Activated CD4-positive, CD25-positive, alpha-beta regulatory T cell treated with anti-CD3 and anti-CD28 coated beads, Interleukin-2, amount 50 U/mL, for 24 hours (primary cell): Measurements from ENCODE around the gene HMGCS2.

Experiments used
- ATAC-seq, 2 donors: fragments of 150-1000 bp; cut with Tn5 transposase; one replicate each; pipeline ENCODE4 v1.10.0; 2021; ENCODE audit warnings: mild to moderate bottlenecking in 1 of 2, moderate library complexity in 1 of 2

Gene HMGCS2

DNA sequence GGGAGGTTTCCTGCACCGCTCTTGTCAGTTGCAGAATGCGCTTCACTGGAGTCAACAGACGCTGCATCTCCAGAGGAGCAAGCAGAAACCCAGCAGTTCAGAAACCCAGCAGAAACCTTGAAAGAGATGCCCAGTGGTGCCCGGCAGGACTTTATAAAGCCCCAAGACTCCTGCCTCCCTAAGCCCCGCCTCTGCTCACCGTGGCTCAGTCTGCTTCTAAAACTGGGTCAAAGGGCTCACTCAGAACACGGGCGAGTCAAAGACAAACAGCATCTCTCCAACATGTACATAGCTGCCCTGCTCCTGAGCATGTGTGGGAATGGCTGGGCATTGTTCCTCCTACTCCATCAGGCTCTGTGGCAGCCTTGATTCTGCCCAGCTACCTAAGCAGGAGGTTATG, at the start of gene HMGCS2:
Gene HMGCS2, minus strand, starts transcription at position 128 of the 400 bp plus-strand sequence. Its CDS starts 61 bp downstream, at position 67.
- no peak for ATAC-seq

DNA sequence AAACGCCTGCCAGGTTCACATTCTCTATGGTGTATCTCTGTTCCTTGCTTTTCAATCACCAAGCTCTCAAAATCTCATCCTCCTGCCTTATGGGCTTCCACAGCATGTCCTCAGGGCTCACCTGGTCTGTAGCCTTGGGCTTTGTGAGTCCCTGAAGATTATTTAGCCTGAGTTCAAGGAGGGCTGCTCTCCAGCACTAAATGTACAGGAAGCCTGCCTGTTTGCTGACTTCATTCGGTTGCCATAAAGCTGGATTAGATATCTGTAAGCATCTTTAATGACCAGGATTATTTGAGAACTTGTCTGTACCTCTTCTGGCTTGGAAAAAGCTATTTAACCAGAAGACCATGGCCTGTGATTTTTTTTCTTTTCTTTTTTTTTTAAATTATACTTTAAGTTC, 49.5 kb upstream of the HMGCS2 start:
- ATAC-seq: no peak

DNA sequence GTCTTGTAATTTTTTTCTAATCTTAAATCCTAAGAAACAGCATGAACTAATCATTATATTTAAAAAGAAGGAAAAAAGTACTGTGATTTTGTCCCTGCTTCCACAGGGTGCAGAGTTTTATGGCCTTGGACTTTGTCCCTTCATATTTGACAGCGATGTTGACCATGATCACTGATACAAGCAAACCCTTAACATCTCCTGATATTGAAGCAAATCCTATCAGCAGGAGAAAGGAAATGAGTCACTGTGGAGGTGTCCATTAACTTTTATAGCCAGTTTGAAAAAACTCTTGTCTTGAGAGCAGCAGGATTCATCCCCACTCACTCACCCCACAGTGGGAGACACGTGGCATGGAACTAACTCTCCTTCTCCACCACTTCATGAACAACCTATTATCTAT, 47.7 kb upstream of the HMGCS2 start:
- no peak for ATAC-seq

DNA sequence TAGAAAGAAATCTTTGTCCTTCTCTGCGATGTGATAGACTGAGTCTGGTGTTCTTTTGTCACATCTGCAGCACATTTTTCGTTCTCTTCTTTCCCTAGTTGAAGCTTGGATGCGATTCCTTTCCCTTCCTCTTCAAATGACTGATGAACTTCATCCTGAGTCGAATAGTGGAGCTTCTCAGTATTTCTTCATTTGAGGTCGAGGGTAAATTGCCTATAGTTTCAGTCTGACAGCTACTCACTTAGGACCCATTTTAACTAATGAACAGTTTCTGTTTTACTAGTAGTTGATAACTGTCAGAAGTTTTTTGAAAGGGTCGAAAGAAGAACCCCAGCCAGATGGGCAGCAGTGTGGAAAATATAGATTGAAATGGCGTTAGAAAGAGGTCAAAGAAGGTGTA, 47.2 kb upstream of the HMGCS2 start:
- no peak for ATAC-seq

DNA sequence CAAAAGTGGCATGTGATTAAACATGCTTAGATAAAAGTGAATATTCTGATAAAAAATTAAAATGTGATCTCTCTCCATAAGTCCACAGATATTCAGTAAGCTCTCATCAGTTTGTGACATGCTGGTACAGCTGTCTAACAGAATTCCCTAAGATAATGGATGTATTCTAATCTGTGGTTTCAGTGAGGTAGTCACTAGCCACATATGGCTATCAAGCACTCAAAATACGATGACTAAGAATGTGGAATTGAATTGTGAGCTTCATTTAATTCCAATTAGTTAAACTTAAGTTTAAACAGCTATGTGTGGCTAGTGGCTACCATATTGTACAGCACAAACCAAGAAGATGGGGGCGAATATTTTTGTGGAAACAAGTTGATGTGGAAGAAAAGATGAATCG, 46.7 kb upstream of the HMGCS2 start:
- ATAC-seq: no peak

DNA sequence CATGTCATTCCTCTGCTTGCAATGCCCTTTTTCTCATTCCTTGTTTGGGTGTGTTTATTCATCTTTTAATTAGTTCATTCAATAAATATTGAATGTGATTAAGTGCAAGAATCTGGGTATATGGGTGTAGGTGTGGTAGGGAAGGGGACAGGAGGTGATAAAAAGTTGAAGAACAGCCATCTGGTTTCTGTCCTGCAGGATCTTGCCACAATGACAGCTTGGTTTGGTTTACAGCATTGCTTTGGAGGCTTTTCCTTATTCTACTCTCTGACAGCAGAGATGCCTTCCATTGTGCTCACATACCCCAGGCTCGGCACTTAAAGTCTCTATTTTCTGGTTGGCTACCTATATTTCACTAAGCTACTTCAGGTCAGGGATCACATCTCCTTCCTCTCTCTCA, 45.6 kb upstream of the HMGCS2 start:
- ATAC-seq: no peak

DNA sequence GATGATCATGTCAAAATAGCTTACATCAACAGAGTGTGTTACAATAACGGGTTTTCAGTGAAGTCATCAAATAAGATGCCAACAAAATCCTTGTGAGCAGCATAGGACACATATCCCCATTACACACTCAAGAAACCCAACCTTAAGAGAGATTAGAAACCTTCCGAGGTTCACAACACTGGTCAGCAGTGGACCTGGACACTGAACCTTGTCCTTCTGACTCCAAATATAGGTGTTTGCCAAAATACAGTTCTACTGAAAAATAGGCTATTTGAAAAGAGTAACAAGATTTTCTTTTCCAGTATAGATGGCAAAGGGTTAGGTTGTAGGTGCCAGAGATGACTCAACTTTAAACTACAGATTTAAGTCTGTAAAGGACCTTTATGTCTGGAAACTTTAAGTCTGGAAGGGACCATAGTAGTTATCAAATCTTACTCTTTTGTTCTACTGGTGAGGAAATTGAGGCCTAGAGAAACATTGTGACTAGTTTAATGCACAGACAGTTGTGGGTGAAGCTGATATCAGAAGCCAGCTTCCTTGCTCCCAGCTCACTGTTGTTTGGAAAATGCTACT, 43.4 kb upstream of the HMGCS2 start:
- ATAC-seq: no peak

DNA sequence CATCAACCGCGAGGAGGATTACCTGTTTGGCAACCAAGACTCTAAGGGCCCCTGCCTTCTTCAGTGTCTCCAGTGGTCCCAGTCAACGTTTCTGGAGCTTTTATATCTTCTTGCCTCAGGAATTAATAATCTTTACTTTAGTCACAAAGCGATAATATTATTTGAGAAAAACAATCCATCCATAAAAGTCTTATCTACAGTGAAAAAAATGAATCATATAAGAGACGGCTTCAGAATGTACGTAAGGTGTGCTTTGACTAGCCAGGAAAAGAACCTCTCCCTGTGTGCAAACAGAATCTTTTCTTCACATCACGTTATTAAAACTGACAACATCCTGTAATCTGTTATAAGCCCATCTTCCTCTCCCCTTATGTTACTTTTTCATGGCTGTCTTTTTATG, 42.7 kb upstream of the HMGCS2 start, which contains the start of gene REG4:
Gene REG4, minus strand, starts transcription at position 74 of the 400 bp plus-strand sequence. CDS start 2,691 bp downstream, outside the sequence.
- ATAC-seq: no peak

DNA sequence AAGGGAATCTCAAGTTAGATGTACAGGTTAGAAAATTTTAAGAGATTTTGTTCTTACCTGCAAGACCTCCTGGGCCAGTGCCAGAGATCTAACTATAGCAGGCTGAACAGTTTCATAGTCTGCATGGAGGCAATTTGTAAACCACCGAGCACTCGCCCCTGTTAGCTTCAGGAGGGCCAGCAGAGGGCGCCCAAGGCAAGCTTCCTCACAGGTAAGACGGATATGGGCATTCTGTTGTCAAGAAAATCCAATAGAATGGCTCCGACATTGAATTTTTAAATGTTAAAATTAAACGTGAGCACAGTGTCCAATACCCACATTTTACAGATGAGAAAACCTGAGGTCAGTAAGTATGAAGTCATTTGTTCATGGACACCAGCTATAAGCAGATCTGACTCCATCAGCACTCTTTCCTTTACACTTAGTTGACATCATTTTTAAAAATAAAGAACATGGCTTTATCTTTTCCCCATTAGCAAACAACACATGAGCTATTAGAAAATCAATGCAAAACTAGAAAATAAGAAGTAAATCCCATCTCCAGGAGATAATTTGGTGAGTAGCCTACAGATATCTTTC, 40.4 kb upstream of the HMGCS2 start:
- ATAC-seq: peak in 1 of 2 donors; percentile 48

DNA sequence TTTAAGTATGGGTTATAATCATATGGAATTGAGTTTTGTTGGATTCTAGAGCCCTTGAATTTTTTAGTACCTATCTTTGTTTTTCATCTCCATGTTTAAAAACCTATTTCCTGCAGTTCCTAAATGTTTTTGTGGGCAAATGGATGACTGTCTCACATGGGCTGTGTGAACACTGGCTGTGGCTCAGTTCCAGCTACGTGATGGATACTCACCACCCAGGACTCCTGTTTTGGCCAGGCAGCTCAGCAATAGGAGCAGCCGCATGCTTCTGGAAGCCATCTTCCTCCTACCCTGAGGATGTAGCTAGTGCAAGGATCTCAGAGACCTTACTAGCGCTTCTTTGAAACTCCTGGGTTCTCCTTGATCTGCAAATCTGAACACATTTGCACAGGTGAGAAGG, 39.8 kb upstream of the HMGCS2 start:
- ATAC-seq: no peak

DNA sequence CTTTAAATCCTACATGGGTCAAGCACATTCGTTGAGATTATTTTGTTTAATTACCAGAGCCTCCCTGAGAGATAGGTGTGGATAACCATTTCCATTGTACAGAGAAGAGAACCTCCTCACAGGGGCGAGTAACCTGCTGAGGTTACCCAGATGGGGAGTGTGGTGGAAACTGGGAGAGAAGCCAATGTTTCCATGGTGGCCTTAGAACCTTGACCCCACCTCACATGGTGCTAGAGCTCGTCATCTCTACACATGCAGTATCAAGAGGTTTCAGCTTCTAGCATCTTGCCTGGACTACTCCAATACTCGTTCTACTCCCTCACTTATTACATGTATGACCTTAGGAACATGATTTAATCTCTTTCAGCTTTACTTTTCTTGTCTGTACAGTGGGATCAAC, 37.8 kb upstream of the HMGCS2 start:
- no peak for ATAC-seq

DNA sequence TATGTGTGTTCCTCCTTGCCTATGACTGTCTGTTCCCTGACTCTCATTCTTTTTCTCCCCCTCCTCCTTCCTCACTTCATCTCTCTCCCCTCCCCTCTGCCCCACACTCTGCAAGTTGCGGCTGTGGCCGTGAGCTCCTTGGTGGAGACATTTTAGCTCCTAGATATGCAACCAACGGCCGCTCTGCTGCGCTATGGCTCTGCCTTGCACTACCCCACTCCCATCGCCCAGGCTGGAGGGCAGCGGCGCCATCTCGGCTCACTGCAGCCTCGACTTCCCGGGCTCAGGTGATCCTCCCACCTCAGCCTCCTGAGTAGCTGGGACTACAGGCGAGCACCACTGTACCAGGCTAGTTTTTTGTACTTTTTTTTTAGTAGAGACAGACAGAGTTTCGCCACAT, 37.0 kb upstream of the HMGCS2 start:
- ATAC-seq: no peak

DNA sequence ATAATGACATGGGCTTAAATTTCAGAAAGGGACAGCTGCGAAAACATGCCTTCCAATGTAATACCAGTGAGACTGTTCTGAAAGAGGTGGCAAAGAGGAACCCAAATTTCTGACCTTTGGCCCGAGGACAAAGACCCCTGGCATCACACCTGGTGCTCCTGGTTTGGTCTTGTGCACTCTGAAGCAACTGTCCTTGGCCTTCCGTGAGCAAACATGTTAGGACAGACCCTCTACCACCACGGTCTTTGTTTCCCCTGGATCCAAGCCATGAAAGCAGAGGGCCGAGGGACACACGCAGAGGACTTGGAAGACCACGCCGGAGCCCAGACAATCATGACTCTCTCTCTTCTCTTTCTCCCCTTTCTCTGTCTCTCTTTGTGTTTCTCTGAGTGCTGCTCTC, 36.5 kb upstream of the HMGCS2 start:
- no peak for ATAC-seq

DNA sequence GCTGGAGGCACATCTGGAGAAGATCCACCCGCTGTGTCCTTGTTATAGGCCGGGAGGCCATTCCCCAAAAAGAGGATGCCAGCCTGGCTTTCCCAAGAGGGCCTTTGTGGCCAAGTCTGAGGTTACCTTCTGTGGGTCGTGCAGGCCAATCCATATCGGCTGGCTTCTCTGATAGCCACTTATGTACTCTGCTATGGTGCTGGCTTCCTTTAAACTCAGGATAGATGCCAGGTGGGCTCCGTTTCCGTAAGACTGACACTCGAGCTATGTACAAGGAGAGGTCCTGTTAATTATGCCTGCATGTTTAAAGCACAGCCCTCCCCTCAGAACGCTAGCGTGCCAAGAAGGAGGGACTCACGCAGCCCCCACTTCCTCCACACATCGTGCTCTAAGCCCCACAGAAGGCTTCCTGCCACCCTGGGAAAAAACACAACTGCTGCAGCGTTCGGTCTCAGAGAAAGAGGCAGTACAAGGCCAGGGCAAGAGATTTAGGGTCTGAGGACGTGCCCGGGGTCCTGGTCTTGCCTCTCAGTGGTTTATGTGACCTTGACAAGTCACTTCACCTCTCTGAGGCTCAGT, 31.0 kb upstream of the HMGCS2 start:
- no peak for ATAC-seq

DNA sequence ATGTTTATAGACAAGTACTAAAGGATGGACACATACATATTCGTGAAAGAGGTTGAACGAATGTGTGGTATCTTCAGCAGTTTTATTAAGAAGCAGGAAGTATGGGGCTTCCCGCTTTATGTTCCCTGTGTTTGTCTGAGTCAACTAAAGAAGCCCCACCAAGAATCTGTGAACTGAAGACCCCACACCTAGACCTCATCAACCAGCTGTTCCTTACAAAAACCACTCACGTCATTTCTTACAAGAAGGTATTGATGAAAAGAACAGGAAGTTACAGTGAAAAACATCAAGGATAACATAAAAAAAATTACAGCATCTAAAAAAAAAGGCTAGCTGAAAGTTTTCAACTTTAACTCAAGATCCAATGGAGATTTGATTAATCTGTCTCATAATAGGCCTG, 30.3 kb upstream of the HMGCS2 start:
- ATAC-seq: no peak

DNA sequence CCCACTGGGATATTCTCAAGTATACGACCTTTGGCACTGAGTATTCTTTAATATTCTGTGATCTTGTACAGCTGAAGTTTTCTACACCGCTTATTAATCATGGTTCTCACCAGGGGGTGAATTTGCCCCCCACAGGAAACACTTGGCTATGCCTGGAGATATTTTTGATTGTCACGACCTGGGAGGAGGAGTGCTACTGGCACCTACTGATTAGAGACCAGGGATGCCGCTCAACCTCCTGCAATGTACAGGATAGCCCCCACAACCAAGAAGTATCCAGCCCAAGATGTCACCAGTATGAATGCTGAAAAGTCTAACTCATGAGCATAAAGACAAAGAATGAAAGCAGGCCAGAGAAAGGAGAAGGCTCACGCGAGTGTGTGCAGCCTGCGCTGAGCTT, 28.9 kb upstream of the HMGCS2 start:
- no peak for ATAC-seq

DNA sequence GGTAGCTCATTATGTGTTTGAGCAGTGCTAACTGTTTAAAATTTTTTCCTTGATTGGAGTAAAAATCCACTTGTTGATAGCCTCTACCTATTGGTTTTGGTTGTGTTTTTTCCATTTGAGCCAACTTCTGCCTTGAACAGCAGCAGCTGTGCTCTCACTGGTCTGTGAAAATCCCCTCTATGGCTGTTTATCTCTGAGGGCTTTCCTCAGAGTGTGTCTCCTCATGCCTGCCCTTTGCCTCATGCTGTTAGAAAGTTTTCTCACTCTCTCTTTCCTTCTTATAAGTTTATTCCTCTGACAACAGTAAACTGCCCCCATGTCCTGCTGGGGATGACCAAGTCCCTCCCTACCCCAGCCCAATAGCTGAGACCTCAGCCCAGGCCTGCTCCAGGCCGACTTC, 28.5 kb upstream of the HMGCS2 start:
- no peak for ATAC-seq

DNA sequence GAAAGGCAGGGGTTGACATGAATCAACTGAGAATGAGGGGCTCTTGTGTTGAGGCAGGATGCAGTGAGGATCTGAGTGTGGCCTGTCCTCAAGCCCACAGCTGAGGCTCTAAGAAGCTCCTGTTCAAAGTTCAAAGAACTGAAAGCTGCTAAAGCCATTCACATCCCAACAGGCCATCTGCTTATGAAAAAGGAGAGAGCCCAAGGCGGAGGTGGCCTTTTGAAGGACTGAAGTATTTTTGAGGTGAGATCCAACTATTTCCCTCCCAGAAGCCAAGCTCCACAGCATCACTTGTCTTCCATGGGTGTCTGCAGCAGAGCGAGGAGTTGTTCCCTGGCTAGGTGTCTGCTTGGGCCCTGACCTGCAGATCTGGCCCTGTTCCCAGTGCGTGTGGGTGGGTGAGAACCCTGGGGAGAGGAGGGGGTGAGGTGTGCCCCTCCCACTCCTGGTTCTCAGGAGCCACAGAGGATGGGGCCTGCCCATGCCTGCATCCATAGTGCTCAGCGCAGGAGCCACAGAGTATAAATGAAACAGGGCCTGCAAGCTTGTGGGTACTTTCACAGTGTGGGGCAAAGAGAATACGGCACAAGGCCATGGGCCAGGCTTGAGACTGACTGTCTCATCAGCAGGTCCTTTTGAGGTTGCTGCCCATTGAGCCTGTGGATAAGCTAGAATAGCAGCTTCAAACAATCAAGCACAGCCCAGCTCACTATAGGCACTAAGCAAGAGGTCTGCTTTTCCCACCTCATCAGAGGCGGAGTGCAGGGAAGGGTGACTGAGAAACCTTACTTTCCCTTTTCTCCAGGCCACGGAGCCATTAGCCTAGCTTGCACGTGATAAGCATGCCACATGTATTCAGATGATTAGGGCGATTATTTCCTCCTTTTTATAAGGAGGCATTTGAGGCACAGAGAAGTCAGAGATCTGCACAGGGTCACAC, 26.8 kb upstream of the HMGCS2 start:
- no peak for ATAC-seq

DNA sequence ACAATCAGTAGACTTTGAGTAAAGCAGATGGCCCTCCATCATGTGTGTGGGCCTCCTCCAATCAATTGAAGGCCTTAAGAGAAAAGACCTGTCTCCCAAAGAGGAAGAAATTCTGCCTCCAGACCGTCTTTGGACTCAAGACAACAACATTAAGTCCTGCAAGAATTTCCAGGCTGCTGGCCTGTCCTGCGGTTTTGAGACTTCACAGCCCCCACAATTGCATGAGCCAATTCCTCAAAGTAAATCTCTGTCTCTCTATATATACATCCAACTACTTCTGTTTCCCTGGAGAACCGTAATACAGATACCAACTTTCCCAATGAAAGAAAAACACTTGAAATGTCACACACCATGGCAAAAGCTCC, 26.2 kb upstream of the HMGCS2 start:
- no peak for ATAC-seq

DNA sequence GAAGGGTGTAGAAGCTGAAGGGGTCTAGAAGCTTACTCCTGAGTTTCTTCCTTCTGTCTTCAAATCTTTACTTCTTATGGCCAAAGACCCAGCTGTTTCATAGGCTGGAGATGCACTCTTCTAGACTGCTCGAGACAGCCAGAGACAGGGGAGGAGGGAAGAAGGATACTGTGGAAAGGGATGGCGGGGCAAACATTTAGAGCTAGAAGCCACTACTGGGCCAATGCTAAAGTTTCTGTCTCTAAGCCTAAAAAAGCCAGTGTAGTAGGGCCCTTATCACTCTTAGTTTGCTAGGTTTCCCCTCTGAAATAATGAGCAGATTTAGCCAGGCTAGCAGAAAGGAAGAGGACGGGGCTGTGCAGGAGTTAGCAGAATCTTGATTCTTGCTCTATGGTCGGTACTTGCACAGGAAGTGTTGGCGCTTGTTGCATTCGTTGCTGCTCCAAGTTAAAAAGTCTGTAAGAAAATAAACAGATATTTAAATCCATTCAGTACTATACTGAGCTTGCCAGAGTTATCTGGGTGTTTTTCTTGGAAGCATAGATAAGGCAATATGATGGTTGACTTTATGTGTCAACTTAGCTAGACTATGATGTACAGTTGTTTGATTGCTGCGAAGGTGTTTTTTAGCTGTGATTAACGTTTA, 25.6 kb upstream of the HMGCS2 start:
- no peak for ATAC-seq

DNA sequence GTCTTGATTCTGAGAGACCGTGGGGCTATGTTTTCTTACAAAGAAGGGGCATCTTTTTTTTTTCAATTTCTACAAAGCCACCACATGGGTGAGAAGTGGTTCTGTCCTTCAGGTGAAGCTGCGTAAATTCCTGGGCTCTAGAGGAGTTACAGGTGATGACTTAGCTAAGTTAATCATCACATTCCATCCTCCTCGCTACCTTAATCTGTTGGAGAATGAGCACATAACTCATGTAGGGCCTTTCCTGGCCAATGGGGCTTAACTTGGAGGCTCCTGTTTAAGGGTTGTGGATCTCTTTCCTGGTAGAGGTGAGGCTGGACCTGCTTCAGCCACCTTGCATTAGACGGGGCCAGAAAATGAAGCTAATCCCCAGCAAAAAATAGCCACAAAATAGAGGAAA, 22.7 kb upstream of the HMGCS2 start:
- ATAC-seq: no peak

DNA sequence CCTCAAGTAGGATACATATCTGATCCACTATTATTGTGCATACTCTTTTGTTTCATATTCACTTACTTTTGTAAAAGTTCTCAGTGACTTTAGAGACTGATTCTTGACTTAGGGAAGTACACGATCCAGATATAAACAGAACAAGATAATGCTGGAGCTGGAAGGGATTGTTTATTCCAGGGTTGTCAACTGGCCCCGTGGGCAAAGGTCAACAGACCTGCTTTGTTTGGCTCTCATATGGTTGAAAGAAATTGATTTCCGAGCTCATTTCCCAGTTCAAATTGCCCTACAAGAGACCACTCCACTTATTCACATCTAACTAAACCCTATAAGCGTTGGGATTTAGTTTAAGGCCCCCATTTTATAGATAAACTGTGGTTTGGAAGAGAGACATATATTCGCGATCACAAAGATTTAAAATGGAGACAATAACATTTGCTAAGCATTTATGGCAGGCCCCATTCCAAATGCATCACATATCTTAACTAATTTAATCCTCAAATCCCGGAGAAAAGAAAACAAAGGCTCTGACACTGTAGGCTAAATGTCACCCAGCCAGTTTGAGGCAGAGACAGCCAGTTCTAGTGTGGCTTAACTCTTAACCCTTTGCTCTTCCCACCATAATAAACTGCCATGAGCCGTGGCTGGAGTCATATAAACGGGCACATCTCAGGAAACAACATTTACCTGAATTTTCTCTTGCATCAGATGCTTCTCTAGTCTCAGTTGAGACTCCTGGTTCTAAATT, 21.9 kb upstream of the HMGCS2 start:
- ATAC-seq: no peak
